Measurements from ENCODE around the gene CHD2.

DNA sequence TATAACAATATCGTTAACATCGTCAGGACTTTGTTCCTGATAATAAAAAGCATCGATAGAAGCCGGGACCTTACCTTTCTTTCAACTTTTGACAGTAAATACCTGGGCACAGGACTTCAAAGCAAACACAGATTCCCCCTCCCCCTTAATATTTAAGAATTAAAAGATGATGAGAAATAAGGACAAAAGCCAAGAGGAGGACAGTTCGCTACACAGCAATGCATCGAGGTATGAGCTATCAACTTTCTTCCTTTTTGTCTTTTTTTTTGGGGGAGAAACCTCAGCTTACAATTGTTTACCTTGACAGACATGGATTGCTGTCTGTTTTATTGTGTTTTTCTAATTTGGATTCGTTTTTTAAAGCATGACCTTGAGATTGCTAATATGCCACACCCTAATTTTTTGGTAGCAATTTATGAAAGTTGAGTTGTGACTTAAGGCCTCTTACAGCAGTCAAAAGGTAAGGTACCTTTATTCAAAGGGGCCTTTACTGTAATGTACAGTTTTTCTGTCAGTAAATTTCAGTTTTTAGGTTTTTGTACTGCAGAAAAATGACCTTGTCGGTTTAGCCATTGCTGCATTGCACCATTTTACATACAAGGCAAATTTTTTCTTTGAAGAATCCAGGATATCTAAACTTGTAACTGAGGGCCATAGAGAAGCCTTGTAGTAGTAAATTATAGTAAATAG is 1.1 kb downstream of the CHD2 start:
- TF ChIP-seq MXI1 (IDR thresholded peaks at IDR 0.05; ENCODE audit: low read depth, low read length), result no peak
- no peak for TF ChIP-seq TAF1 (IDR thresholded peaks at IDR 0.05; ENCODE audit: borderline replicate concordance, low read depth, low read length)
- no peak for TF ChIP-seq CTCF (IDR thresholded peaks at IDR 0.05 in 2 of 3, conservative IDR thresholded peaks at IDR 0.05 in 1 of 3; ENCODE audit: control insufficient read depth in 2 of 3, extremely low read depth in 1 of 3, insufficient read depth in 1 of 3, low read depth in 3 of 3, low read length in 3 of 3)
- no peak for TF ChIP-seq SPI1 (IDR thresholded peaks at IDR 0.05; ENCODE audit: borderline replicate concordance, insufficient read depth, low read depth, low read length)

Data from GM12878 (cell line).